HL-60/S4 (cell line): ENCODE data around the gene GNG13.
"Not testable (repeated sequence)": the region's sequence is repeated elsewhere in the genome, so short reads cannot be mapped to it uniquely, and the experiment has no call there.

Experiments
- in situ Hi-C: fragments of 300-500 bp; cut with MboI; formaldehyde crosslinking; loops from 2 replicates; pipeline ENCODE4 v1.14.3; 2022; ENCODE audit warnings: low sequenced_read_pairs

Gene GNG13

DNA sequence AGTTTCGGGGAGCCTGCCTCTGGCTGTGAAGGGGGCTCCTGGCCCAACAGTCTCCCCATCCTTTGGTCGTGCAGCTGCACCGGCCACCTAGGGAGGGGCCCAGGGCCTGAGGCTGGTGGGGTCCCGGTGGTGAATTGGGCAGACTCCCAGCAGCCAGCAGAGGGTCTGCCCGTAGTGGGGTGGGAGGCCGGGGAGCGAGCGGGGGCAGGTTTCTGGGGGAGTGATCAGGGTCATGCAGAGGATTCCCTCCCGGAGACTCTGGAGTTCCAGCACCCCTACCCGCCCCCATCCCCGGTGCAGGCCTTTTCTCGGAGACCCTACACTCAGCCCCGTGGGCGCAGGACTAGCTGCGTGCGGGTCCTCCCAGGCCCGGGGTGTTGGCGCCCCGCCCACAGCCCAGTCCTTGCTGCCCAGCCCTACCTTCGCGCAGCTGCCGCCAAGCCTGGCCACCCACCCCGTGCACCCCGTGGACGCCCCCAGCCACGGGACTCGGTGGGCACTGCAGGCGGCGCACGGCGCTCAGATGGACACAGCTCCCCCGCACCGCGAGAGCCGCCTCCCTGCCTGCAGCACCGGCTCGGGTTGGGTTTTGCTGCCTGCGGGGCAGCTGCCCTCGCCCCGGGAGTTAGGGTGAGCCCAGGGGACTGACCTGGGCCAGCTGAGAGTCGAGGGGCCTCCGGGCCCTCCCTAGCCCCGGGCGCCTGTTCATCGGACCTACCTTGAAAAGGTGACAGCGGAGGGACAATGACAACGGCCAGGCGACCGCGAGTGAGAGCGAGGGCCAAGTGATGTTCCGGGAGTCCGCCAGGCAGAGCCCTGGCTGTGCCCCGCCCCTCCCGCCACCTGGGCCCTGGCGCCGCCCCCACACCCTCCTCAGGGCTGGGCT, at the start of gene GNG13:
GNG13 (minus strand) TSS at position 787 of the 886 bp plus-strand sequence. CDS start 1,657 bp downstream, outside the sequence.
- in situ Hi-C loops, result no loop called here

DNA sequence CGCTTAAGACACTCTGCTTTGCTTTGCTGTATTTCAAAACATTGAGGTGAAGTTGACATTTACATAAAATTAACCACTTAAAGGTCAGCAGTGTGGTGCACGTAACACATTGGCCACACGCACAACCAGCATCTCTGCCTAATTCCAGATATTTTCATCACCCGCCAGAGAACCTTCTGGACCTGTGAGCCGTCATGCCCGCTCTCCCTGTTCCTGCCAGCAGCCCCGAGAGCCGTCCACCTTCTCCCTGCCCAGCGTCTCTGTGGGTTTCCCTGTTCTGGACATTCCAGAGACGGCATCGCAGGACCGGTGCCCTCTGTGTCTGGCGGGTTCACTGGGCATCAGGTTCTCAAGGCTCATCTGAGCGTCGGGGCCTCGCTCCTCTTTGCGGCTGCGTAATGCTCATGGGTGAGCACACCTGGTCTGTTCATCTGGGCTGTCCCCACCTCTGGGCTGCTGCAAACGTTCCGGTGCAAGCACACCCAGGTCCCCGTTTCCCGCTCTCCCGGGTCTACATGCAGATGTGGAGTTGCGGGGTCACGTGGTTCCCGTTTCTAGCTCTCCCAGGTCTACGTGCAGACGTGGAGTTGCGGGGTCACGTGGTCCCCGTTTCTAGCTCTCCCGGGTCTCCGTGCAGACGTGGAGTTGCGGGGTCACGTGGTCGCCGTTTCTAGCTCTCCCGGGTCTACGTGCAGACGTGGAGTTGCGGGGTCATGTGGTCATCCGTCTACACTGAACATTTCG, 48.1 kb upstream of the GNG13 start:
- in situ Hi-C loops, result no loop called here

- in situ Hi-C loops, result no loop called here
These were observed 47.3 kb upstream of the GNG13 start for GRCh38 chr16:847681-848445.

GRCh38 chr16:847151-847550, 46.6 kb upstream of the GNG13 start:
- in situ Hi-C loops, result no loop called here

GRCh38 chr16:845351-845745, 44.8 kb upstream of the GNG13 start:
- in situ Hi-C loops, result no loop called here

GRCh38 chr16:844638-845350, 44.3 kb upstream of the GNG13 start:
- in situ Hi-C loops, result no loop called here

GRCh38 chr16:843771-844170, 43.2 kb upstream of the GNG13 start:
- in situ Hi-C loops, result no loop called here

DNA sequence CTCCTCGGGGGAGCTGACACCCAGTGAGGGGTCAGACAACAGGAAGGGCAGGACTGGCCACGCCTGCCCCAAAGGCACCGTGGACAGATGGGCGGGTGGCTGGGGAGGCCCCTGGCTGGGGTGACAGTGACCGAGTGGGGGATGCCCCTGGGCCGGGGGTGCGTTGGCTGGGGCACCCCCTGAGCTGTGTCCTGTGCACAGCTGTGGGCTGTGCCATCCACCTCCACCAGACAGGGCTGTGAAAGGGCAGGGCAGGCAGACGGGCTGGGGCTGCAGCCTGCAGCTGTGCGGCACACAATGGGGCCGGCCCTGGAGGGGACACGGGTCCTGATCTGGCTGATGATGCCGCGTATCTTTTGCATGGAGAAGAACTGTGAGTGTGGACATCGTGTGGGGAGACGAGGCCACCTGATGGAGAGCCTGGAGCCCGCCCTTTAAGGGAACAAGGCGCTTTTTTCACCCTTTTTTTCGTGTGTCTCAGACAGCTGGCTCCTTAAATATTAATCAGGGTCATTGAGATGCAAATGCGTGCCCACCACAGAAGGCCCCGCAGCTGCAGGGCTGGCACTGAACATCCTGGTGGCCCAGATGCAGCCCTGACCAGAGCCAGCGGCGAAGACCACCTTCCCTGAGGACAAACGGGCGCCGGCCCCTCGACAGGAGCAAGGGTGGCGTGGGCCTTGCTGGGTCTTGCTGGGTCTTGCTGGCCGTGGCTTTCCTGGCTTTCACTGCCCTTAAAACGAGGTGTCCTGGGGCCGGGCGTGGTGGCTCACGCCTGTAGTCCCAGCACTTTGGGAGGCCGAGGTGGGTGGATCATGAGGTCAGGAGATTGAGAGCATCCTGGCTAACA, 42.4 kb upstream of the GNG13 start:
- in situ Hi-C loops, result no loop called here

GRCh38 chr16:842061-842476, 41.5 kb upstream of the GNG13 start:
- in situ Hi-C loops, result no loop called here

DNA sequence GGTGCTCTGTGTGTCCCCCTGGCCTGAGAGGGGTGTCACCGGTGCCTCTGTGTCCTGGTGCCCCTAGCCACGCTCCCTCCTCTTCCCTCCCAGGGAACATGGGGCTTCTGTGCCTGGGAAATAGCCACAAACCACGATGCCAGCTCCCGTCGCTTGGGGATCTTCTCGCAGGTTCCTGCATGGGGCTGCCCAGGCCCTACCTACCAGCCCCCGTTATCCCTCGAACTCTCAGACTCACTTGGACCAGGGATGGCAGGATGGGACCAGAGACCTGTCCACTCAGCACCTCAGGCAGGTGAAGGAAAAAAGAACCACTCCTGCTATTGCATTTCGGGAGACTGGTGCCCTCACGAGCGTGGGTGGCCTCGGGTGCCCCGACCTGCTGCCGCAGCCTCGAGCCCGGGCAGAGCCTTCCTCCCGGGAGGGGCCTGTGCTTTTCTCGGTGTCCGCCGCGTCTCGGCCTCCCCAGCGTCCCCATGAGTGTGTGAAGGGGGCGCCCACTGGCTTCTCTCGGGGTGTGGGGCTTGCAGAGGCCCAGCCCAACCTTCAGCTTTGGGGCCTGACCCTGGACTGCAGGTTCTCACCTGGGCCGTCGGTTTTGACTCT, 41.0 kb upstream of the GNG13 start:
- in situ Hi-C loops, result no loop called here

GRCh38 chr16:840561-841454, 40.3 kb upstream of the GNG13 start:
- in situ Hi-C loops, result no loop called here

- in situ Hi-C loops, result no loop called here
These were observed 39.3 kb upstream of the GNG13 start for GRCh38 chr16:839643-840408.

DNA sequence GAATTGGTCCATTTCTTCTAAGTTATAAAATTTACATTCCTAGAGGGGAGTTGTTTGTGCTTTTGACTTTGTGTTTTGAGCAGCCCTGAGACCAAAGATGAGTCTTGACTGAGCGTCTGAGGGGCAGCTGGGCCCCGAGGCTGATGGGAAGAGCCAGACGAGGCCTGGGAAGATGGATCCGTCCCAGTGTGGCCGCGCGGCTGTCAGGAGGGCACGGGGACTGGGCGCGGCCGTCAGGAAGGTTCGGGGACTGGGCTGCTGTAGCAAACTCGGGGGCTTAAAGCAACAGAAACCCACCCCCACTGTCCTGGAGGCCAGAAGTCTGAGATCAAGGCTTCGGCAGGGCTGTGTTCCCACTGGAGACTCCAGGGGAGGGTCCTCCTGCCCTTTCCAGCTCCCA, 38.2 kb upstream of the GNG13 start:
- in situ Hi-C loops, result no loop called here

GRCh38 chr16:836822-837221, 36.3 kb upstream of the GNG13 start:
- in situ Hi-C loops, result not testable (repeated sequence)

GRCh38 chr16:836221-836620, 35.7 kb upstream of the GNG13 start:
- in situ Hi-C loops, result no loop called here

DNA sequence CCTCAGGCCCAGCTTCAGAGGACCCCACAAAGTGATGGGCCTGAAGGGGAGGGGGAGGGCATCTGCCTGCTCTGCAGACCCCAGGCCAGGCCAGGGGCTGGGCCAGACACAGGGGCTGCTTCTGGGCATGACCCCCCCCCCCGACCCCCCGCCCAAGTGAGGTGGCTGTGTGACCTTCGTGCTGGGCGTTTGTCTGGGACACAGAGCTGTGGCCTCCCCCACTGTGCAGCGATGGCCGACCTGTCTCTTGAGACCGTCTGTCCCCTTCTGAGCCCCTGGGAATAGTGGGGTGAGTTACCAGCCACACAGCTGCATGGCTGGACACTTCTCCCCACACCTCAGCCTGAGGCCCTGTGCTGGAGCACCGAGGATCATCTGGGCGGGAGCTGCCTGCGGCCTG, 34.8 kb upstream of the GNG13 start:
- in situ Hi-C loops, result no loop called here

DNA sequence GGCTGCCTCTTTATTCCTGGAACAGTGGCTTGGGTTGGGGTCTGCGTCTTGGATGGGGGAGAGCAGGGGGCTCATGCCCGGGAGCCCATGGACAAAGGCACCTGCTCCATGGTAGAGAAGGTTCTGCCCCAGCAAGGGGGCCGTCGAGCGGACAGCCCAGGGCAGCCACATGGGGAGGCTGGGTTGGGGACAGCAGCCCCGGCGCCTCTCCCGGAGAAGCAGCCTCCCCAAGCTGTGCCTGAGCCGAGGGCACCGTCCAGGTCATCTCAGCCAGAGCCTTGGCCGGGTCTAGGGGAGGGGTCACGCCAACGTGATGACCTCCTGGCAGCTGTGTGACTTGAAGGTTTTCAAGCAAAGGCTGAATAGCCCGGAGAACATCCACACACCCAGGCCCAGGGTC, 32.9 kb upstream of the GNG13 start:
- in situ Hi-C loops, result no loop called here
